HTERT RPE-1 (cell line): ENCODE measurements around the gene CNGB1.
"Not testable (repeated sequence)": the region's sequence is repeated elsewhere in the genome, so short reads cannot be mapped to it uniquely, and the experiment has no call there.

ENCODE experiments used
- in situ Hi-C: fragments of 300-500 bp; cut with MboI; formaldehyde crosslinking; loops from 4 replicates; pipeline ENCODE4 v1.14.3; 2020; ENCODE audit warnings: low sequenced_read_pairs

CNGB1 gene

DNA sequence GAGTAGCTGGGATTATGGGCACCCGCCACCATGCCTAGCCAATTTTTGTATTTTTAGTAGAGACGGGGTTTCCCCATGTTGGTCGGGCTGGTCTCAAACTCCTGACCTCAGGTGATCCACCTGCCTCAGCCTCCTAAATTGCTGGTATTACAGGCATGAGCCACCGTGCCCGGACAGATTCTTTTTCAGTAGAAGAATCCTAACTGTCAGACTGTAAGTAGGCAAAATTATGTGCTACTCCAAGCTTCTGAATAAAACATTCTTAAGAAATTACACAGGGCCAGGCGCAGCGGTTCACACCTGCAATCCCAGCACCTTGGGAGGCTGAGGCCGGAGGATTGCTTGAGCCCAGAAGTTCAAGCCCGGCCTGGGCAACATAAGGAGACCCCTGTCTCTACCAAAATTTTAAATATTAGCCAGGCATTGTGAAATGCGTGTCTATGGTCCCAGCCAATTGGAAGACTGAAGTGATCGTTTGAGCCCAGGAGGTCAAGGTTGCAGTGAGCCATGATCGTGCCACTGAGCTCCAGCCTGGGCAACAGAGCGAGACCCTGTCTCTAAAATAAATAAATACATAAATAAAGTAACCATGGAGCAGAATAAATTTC lies 101.9 kb downstream of the CNGB1 start:
- in situ Hi-C loops: no loop called here

DNA sequence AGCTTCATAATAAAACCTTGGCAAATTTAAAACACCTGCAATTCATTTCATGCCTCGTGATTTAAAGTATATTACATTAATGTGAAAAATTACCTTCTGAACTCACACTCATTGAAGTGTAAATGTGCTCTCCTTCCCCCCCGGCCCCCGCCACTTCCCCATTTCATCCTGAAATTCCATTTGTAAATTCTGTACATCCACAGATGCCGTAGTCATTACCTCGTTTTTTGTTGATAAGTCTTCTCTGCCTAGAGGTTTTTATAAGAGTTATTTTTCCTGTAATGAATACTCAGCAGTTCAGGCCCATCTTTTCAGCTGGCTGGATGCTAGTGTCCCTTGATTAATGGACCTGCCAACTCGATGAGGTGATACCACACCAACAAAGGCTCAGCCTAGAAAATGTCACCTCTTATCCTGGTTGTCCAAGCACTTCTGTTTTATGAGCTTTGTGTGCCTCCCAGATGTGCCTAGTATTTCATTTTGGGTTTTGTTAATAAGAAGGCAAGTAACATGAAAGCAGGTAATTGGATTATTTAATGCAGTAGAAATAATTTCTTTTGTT lies 103.8 kb downstream of the CNGB1 start:
- in situ Hi-C loops: no loop called here

DNA sequence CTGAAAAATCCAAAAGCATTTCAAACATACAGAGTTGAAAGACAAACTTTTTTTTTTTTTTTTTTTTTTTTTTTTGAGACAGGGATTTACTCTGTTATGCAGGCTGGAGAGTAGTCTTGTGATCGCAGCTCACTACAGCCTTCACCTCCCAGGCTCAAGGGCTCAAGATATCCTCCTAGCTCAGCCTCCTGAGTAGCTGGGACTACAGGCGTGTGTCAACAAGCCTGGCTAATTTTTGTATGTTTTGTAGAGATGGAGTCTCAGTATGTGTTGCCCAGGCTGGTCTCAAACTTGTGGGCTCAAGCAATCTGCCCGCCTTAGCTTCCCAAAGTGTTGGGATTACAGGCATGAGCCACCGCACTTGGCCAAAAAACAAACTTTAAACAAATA lies 104.4 kb downstream of the CNGB1 start:
- in situ Hi-C loops: no loop called here

DNA sequence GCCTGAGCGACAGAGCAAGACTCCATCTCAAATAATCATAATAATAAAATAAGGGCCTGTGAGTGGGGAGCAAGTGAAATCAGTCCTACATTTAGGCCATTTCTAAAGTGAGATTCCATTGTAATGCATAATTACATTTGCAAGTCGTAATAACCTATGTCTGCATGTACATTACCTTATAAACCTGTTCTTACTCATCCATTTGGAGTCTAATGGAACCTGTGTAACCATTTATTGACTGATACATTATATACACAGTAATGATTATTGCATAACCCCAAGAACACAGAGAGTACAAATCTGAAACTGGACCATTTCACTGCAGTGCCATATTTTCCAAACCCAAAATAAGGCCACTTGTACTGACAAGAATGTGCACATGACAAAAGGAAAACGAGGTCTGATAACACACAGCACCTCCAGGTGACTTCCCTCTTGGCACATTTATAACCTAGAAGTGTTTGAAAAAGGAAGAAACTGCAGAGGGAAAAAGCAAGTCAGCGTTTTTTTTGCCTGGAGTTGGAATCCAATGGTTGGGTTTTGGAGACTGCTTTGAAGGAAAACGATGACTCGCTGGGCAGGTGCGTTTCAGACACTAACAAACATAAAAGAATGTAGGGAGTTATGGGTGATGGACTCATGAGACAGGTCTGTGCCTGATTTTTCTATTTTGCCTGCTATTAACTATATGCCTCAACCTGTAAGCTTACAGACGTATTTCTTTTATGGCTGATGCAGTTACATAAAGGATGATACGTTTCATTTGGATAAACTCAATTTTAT lies 105.0 kb downstream of the CNGB1 start:
- in situ Hi-C loops: no loop called here

GRCh38 chr16:57863434-57864160 lies 107.3 kb downstream of the CNGB1 start:
- in situ Hi-C loops: no loop called here

GRCh38 chr16:57862698-57863433 lies 108.1 kb downstream of the CNGB1 start:
- in situ Hi-C loops: no loop called here

GRCh38 chr16:57859331-57859730 lies 111.6 kb downstream of the CNGB1 start:
- in situ Hi-C loops: no loop called here

GRCh38 chr16:57858635-57859034 lies 112.3 kb downstream of the CNGB1 start:
- in situ Hi-C loops: no loop called here

GRCh38 chr16:57857991-57858390 lies 112.9 kb downstream of the CNGB1 start:
- in situ Hi-C loops: not testable (repeated sequence)

DNA sequence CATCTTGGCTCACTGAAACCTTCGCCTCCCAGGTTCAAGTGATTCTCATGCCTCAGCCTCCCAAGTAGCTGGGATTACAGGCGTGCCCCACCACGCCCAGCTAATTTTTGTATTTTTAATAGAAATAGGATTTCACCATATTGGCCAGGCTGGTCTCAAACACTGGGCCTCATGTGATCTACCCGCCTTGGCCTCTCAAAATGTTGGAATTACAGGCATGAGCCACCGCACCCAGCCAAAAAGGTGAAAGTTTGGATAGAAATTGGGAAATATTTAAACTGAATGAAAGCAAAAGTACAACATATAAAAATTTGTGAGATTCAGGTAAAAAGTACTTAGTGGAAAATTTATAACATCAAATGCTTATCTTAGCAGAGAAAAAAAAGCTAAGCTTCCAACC lies 115.7 kb downstream of the CNGB1 start:
- in situ Hi-C loops: no loop called here

- in situ Hi-C loops: no loop called here
Measured at GRCh38 chr16:57852189-57852588, 118.7 kb downstream of the CNGB1 start.

GRCh38 chr16:57848181-57848580 lies 122.7 kb downstream of the CNGB1 start:
- in situ Hi-C loops: no loop called here

DNA sequence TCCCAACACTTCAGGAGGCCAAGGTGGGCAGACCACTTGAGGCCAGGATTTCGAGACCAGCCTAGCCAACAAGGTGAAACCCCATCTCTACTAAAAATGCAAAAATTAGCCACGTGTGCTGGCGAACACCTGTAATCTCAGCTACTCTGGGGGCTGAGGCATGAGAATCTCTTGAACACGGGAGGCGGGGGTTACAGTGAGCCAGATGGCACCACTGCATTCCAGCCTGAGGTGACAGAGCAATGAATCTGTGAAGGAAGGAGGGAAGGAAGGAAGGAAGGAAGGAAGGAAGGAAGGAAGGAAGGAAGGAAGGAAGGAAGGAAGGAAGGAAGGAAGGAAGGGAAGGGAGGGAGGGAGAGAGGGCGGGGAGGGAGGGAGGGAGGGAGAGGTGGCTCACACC lies 124.0 kb downstream of the CNGB1 start:
- in situ Hi-C loops: not testable (repeated sequence)

DNA sequence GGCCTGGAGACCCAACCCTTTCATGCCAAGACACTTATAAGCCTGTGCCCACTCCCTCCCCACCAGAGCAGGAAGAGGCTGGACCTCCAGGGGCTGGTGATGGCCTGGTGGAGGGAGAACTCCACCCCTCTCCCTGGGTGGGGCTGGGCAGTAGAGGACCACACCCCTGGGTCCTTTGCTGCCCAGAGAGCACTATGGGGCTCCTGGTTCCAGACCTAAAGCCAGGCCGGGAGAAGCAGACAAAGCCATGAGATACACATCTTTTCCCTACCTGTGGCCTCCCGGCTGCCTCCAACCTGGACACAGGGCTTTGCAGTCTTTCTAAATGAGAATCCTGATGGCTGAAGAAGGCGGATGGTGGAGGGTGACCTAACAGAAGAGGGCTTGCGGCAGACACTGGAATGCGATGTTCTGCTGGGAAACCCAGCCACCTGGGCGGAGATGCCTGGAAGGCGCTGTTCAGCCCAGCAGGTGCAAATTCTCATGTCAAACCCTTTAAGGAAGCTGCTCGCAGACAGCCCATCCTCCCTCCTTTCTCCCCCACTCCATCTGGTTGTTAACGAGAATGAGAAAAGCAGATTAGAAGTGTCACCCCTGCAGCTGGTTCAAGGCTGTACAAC lies 124.7 kb downstream of the CNGB1 start:
- in situ Hi-C loops: no loop called here

- in situ Hi-C loops: no loop called here
Measured at GRCh38 chr16:57845115-57845514, 125.8 kb downstream of the CNGB1 start.

DNA sequence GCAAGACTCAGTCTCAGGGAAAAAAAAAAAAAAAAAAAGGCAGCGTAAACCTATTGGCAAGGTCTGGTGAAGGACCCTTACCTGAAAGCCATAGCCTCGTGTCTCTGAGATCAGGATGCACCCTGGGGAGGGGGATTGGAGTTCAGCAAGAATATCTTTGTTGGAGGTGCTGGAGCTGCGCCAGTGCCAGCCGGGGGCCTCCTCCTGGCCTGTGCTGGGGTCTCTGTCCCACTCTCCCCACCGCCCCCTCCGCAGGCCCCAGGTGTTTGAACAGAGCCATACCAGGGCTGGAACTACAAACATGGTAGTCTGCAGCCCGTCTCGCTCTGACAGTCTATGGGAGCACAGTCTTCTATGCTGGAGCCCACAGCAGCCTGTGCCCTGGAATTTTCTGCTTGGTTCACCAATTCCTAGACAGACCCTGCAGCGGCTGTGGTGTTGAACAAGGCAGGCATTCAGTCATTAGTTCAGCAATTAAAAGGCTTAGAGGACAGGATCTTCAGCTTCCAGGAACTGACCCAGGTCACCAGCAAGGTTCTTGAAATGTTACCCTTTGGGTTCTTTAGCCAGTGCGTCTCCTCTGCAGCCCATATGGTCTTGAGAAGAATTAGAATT lies 126.4 kb downstream of the CNGB1 start:
- in situ Hi-C loops: no loop called here

GRCh38 chr16:57843400-57843799 lies 127.5 kb downstream of the CNGB1 start:
- in situ Hi-C loops: no loop called here

DNA sequence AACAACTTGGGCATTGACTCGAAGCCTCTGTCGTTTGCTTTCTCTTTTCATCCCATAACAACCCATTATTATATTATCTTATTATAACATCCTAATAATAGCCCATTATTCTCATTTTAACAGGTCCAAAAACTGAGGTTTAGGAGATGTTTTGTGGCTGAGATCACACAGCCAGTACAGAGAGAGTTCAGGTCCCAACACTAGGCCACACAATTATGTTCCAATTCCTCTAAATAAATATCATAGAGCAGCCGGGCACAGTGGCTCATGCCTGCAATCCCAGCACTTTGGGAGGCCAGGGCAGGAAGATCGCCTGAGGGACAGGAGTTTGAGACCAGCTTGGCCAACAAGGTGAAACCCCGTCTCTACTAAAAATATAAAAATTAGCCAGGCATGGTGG lies 128.3 kb downstream of the CNGB1 start:
- in situ Hi-C loops: no loop called here

DNA sequence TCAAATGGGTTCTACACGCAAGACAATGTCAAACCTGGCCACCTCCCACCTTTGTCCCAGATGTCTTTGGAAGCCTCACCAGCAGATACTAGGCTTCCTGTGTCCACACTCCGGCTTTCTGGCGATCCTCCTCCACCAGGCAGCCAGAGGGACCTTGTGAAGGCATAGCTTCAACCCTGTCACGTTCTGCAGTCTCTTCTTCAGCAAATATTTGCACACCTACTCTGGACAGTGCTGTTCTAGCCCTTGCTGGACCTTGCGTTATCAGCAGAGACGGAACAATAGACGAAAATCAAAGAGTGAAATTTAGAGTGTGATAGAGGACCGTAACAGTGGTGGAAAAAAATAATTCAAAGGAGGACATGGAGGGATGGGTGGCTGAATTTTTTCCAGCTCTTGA lies 130.1 kb downstream of the CNGB1 start:
- in situ Hi-C loops: no loop called here

DNA sequence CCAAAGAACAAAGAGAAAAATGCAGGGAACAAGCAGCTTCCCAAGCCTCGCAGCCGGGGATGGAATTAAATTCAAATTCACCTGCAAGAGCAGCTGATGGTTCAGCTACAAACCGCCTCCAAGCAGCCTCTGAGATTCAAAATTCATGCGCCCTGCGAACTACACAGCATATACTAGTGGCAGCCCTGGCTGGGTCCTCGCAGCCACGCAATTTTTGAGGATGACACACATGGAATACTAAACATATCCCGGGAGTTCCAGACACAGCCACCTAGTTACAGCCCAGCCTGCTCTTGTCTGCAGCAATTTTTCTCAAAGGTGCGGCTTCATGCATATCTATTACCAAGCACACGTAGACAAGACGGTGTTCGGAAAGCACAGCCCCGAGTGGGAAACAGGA lies 132.8 kb downstream of the CNGB1 start:
- in situ Hi-C loops: no loop called here
